ENCODE measurements around the gene GOLPH3L.
"Not testable (repeated sequence)": the region's sequence is repeated elsewhere in the genome, so short reads cannot be mapped to it uniquely, and the experiment has no call there.

The GOLPH3L gene

GRCh38 chr1:150696995-150697927, at the start of gene GOLPH3L:
TSS of gene GOLPH3L (minus strand) at chr1:150697154. CDS start at chr1:150694838, 2,316 bp downstream.
- DNase-seq: peak; percentile 81

GRCh38 chr1:150730130-150730721, 33.3 kb upstream of the GOLPH3L start:
- DNase-seq: no peak

GRCh38 chr1:150724336-150724735, 27.4 kb upstream of the GOLPH3L start:
- no peak for DNase-seq

- no peak for DNase-seq
Measured at GRCh38 chr1:150720703-150721102, 23.7 kb upstream of the GOLPH3L start, which contains the start of gene HORMAD1. TSS of gene HORMAD1 (minus strand) at chr1:150720895. CDS start at chr1:150719505, 1,390 bp downstream.

GRCh38 chr1:150720098-150720497, 23.1 kb upstream of the GOLPH3L start:
- no peak for DNase-seq

GRCh38 chr1:150718225-150718891, 21.4 kb upstream of the GOLPH3L start:
- no peak for DNase-seq

- DNase-seq: not testable (repeated sequence)
Measured at GRCh38 chr1:150709031-150709430, 12.1 kb upstream of the GOLPH3L start.

- no peak for DNase-seq
Measured at GRCh38 chr1:150708595-150708994, 11.6 kb upstream of the GOLPH3L start.

- DNase-seq: no peak
Measured at GRCh38 chr1:150706091-150706490, 9.1 kb upstream of the GOLPH3L start.

GRCh38 chr1:150703427-150703826, 6.5 kb upstream of the GOLPH3L start:
- DNase-seq: no peak

- no peak for DNase-seq
Measured at GRCh38 chr1:150696590-150696989, 364 bp downstream of the GOLPH3L start.

GRCh38 chr1:150696162-150696561, 792 bp downstream of the GOLPH3L start:
- no peak for DNase-seq

- DNase-seq: no peak
Measured at GRCh38 chr1:150695561-150695960, 1.4 kb downstream of the GOLPH3L start.

GRCh38 chr1:150692720-150693119, 4.2 kb downstream of the GOLPH3L start:
- DNase-seq: no peak

GRCh38 chr1:150688763-150689162, 8.2 kb downstream of the GOLPH3L start:
- DNase-seq: no peak

- no peak for DNase-seq
Measured at GRCh38 chr1:150686275-150686674, 10.7 kb downstream of the GOLPH3L start.

- DNase-seq: no peak
Measured at GRCh38 chr1:150683914-150684313, 13.0 kb downstream of the GOLPH3L start.

GRCh38 chr1:150678988-150679387, 18.0 kb downstream of the GOLPH3L start:
- no peak for DNase-seq

- no peak for DNase-seq
Measured at GRCh38 chr1:150674881-150675280, 22.1 kb downstream of the GOLPH3L start.

- no peak for DNase-seq
Measured at GRCh38 chr1:150663321-150663720, 33.6 kb downstream of the GOLPH3L start.

GRCh38 chr1:150662811-150663210, 34.1 kb downstream of the GOLPH3L start:
- no peak for DNase-seq

- no peak for DNase-seq
Measured at GRCh38 chr1:150661156-150661555, 35.8 kb downstream of the GOLPH3L start.

GRCh38 chr1:150660584-150660983, 36.4 kb downstream of the GOLPH3L start:
- DNase-seq: no peak

- DNase-seq: not testable (repeated sequence)
Measured at GRCh38 chr1:150657064-150657463, 39.9 kb downstream of the GOLPH3L start.

All from activated T-cell treated with anti-CD3 and anti-CD28 coated beads, Interleukin-2, amount 50 U/mL, for 1 hour (primary cell).